Measurements from ENCODE around the gene EFCAB6. TPM values are rescaled to one million over a fixed set of nuclear protein-coding genes. Genes with fewer than 3 reads are reported as not detected.

EFCAB6 gene
- total and polyA plus RNA-seq, 9 of the 15 experiments (the other 6 are each of a cell fraction or from before 2014, with no cell fraction given) = 0.06 TPM; not detected in 8

DNA sequence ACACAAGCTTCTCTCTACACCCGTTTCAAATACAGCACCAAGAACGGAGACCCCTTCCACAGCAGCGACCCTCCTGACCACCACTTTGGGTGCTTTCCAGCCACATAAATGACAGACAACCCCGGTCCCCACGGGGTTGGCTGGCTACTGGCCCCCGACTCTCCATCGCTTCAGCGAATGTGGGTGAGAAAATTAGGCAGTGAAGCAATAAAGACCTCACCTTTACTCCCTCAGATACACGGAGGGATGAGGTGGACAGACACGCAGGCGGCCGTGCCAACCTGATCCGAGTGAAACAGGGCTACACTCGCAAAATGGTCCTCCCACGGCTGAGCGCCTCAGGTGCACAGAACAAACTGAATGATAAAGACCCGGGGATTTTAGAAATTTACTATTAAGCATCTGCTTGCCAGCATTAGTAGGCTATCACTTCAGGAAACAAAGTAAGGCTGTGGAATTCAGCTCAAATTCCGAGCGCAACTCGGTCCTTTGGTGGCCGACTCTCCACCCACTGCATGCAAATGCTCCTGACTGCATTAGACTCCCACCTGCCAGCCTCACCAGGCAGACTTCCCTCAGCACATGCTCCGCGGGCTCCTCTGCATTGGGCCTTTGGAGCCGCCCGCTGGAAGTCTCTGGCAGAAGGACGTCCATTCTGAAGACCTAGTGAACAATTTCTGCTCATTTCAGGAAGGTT lies 12.8 kb upstream of the EFCAB6 start:
- DNase-seq (ENCODE audit: extremely low read depth in 1 of 4, low spot score in 3 of 4) (no peak), ATAC-seq (no peak), FAIRE-seq (no peak)
- no peak overlapping the region for H3K27ac ChIP-seq (ENCODE audit: extremely low read depth, low read depth, low read length)
- intact Hi-C loops (cut with micrococcal nuclease) = no loop called here
- H3K9me1 ChIP-seq (ENCODE audit: control insufficient read depth, insufficient read depth, low read length) = no peaks in the 10 kb centered on the region
- in situ Hi-C loops (cut with MboI) = no loop called here
- no peaks in the 10 kb centered on the region for H3K36me3 ChIP-seq (ENCODE audit: control insufficient read depth, insufficient read depth, low read length)
- under 1% methylated on average over 24 of the region's 26 CpGs for WGBS (ENCODE audit: insufficient coverage, low coverage, missing lambda C conversion rate)
- no peaks in the 10 kb centered on the region for H3K79me2 ChIP-seq (ENCODE audit: control insufficient read depth, insufficient read depth, low read length)
- no peak overlapping the region for H2AFZ ChIP-seq (ENCODE audit: low read depth, low read length)
- H3K9ac ChIP-seq (ENCODE audit: insufficient read depth in 1 of 2, low read depth in 2 of 2, low read length in 2 of 2) = no peak overlapping the region
- CTCF ChIA-PET (ENCODE audit: low intra/inter-chr PET ratio) = no interaction called here
- BruUV-seq (replicated peaks) = no TSS peak
- H4K20me1 ChIP-seq (replicated peaks; ENCODE audit: control insufficient read depth, insufficient read depth, low read length) = peaks cover 5% of the 10 kb centered on the region; the same call in 1 of the 2 replicates
- H3K9me3 ChIP-seq (replicated peaks; ENCODE audit: control insufficient read depth, insufficient read depth, low read depth, low read length) = no peaks in the 10 kb centered on the region
- peaks cover 6 to 70% of the 10 kb centered on the region in 2 experiments; a peak in 3 of 5 replicates for H3K27me3 ChIP-seq (ENCODE audit: control insufficient read depth in 2 of 2, insufficient read depth in 2 of 2, low read length in 2 of 2)
- no peak for TF ChIP-seq ZNF134 (CRISPR knock-in tag; conservative IDR thresholded peaks at IDR 0.05)
- TF ChIP-seq BRF1 (IDR thresholded peaks at IDR 0.05; ENCODE audit: borderline replicate concordance, extremely low read depth, insufficient read length) = no peak
- TF ChIP-seq HDGF (IDR thresholded peaks at IDR 0.05) = no peak
- TF ChIP-seq, protein P1, sequence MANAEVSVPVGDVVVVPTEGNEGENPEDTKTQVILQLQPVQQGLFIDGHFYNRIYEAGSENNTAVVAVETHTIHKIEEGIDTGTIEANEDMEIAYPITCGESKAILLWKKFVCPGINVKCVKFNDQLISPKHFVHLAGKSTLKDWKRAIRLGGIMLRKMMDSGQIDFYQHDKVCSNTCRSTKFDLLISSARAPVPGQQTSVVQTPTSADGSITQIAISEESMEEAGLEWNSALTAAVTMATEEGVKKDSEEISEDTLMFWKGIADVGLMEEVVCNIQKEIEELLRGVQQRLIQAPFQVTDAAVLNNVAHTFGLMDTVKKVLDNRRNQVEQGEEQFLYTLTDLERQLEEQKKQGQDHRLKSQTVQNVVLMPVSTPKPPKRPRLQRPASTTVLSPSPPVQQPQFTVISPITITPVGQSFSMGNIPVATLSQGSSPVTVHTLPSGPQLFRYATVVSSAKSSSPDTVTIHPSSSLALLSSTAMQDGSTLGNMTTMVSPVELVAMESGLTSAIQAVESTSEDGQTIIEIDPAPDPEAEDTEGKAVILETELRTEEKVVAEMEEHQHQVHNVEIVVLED (CRISPR knock-in tag; IDR thresholded peaks at IDR 0.05) = no peak
- no peak overlapping the region for H3K4me3 ChIP-seq
- H3K4me1 ChIP-seq (replicated peaks in 1 of 2; ENCODE audit: control insufficient read depth in 2 of 2, insufficient read depth in 2 of 2, low read length in 2 of 2) = no peaks in the 10 kb centered on the region; a peak in 1 of 5 replicates
- POLR2A ChIA-PET = no interaction called here
- no peak overlapping the region for H3K4me2 ChIP-seq (ENCODE audit: insufficient read depth, low read length)

All from K562 (cell line).